ENCODE measurements around the gene PDE4B.

PDE4B gene

DNA sequence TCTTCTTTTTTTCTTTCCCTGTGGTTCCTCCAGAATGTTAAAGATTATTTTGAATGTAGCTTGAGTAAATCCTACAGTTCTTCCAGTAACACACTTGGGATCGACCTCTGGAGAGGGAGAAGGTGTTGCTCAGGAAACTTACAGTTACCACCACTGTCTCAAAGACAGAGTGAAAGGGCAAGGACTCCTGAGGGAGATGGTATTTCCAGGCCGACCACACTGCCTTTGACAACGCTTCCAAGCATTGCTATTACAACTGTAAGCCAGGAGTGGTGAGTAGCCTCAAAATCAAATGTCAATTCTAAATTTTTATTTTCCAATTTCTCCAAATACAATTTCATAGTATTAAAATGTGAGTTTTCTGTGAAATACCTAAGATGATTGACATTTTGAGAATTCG lies 125.9 kb downstream of the PDE4B start:
- Histone ChIP-seq H3K27ac (no peak overlapping the region), H3K9ac (no peak overlapping the region), H3K4me1 (ENCODE audit: low read depth, poor library complexity, severe bottlenecking) (no peaks in the 10 kb centered on the region), H3K4me2 (no peak overlapping the region), H3K36me3 (ENCODE audit: insufficient read depth) (no peaks in the 10 kb centered on the region), H4K20me1 (ENCODE audit: insufficient read depth) (no peaks in the 10 kb centered on the region), H2AFZ (ENCODE audit: low read depth) (no peak overlapping the region), H3K27me3 (ENCODE audit: insufficient read depth, low read depth) (no peaks in the 10 kb centered on the region), H3K79me2 (ENCODE audit: insufficient read depth, low read depth) (no peaks in the 10 kb centered on the region), H3K4me3 (IDR thresholded peaks at IDR 0.05; ENCODE audit: insufficient read depth, low read depth, low read length) (no peak overlapping the region)
- no peak for TF ChIP-seq CTCF (conservative IDR thresholded peaks at IDR 0.05; ENCODE audit: low read depth, low read length)

DNA sequence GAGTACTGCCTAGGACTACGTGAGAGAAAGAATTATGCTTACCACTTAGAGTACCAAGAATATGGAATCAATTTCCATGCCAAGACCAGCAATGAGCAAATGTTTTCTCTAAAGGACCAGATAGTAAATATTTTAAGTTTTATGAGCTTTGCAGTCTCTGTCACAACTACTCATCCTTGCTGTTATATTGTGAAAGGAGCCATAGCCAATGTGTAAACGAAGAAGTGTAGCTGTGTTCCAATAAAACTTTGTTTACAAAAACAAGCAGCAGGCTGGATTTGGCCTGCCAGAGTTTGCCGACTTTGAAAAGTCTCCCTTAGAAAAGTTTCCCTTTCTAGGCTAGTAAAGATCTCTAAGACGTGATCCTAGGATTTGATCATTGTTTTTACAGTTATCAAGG lies 128.8 kb downstream of the PDE4B start:
- H3K4me2 ChIP-seq: no peak overlapping the region
- TF ChIP-seq CTCF (conservative IDR thresholded peaks at IDR 0.05; ENCODE audit: low read depth, low read length): no peak
- H4K20me1 ChIP-seq (ENCODE audit: insufficient read depth): no peaks in the 10 kb centered on the region
- H3K27me3 ChIP-seq (ENCODE audit: insufficient read depth, low read depth): no peaks in the 10 kb centered on the region
- H3K27ac ChIP-seq: no peak overlapping the region
- H3K9ac ChIP-seq: no peak overlapping the region
- H3K4me1 ChIP-seq (ENCODE audit: low read depth, poor library complexity, severe bottlenecking): no peaks in the 10 kb centered on the region
- no peak overlapping the region for H2AFZ ChIP-seq (ENCODE audit: low read depth)
- H3K4me3 ChIP-seq (IDR thresholded peaks at IDR 0.05; ENCODE audit: insufficient read depth, low read depth, low read length): no peak overlapping the region
- no peaks in the 10 kb centered on the region for H3K79me2 ChIP-seq (ENCODE audit: insufficient read depth, low read depth)
- no peaks in the 10 kb centered on the region for H3K36me3 ChIP-seq (ENCODE audit: insufficient read depth)

GRCh38 chr1:65924471-65924870 lies 131.8 kb downstream of the PDE4B start:
- H3K4me3 ChIP-seq (IDR thresholded peaks at IDR 0.05; ENCODE audit: insufficient read depth, low read depth, low read length): no peak overlapping the region
- TF ChIP-seq CTCF (conservative IDR thresholded peaks at IDR 0.05; ENCODE audit: low read depth, low read length): no peak
- H3K4me2 ChIP-seq: no peak overlapping the region

GRCh38 chr1:65938506-65938905 lies 145.8 kb downstream of the PDE4B start:
- no peaks in the 10 kb centered on the region for H3K4me1 ChIP-seq (ENCODE audit: low read depth, poor library complexity, severe bottlenecking)
- H3K9ac ChIP-seq: no peak overlapping the region
- H3K27me3 ChIP-seq (ENCODE audit: insufficient read depth, low read depth): no peaks in the 10 kb centered on the region
- no peak for TF ChIP-seq CTCF (conservative IDR thresholded peaks at IDR 0.05; ENCODE audit: low read depth, low read length)
- no peak overlapping the region for H3K27ac ChIP-seq
- H2AFZ ChIP-seq (ENCODE audit: low read depth): no peak overlapping the region
- H4K20me1 ChIP-seq (ENCODE audit: insufficient read depth): no peaks in the 10 kb centered on the region
- no peaks in the 10 kb centered on the region for H3K79me2 ChIP-seq (ENCODE audit: insufficient read depth, low read depth)
- no peak overlapping the region for H3K4me3 ChIP-seq (IDR thresholded peaks at IDR 0.05; ENCODE audit: insufficient read depth, low read depth, low read length)
- H3K36me3 ChIP-seq (ENCODE audit: insufficient read depth): no peaks in the 10 kb centered on the region
- no peak overlapping the region for H3K4me2 ChIP-seq

More at GRCh38 chr1:65924471-65924870, 131.8 kb downstream of the PDE4B start:
- H3K9ac ChIP-seq: no peak overlapping the region
- no peaks in the 10 kb centered on the region for H3K79me2 ChIP-seq (ENCODE audit: insufficient read depth, low read depth)
- H2AFZ ChIP-seq (ENCODE audit: low read depth): no peak overlapping the region
- H3K27ac ChIP-seq: no peak overlapping the region
- no peaks in the 10 kb centered on the region for H3K36me3 ChIP-seq (ENCODE audit: insufficient read depth)
- no peaks in the 10 kb centered on the region for H4K20me1 ChIP-seq (ENCODE audit: insufficient read depth)
- no peaks in the 10 kb centered on the region for H3K27me3 ChIP-seq (ENCODE audit: insufficient read depth, low read depth)
- no peaks in the 10 kb centered on the region for H3K4me1 ChIP-seq (ENCODE audit: low read depth, poor library complexity, severe bottlenecking)

Data from KMS-11 (cell line).